Measurements from ENCODE around the gene ATP5F1B. TPM values are rescaled to one million over a fixed set of nuclear protein-coding genes. Genes with fewer than 3 reads are reported as not detected.
A peak's percentile ranks its signal among the peaks of the same experiment; 100 is the strongest.

Gene ATP5F1B
- total and polyA plus RNA-seq, 10 donors: 223 to 375 (median 331) TPM

- TF ChIP-seq POLR2AphosphoS5 (IDR thresholded peaks at IDR 0.05) (no peak), POLR2A (IDR thresholded peaks at IDR 0.05) (no peak), CTCF (IDR thresholded peaks at IDR 0.05 in 8 of 11, conservative IDR thresholded peaks at IDR 0.05 in 3 of 11) (no peak)
- intact Hi-C loops (cut with DNase I; ENCODE audit: low total_unique reads): loop anchor here (5.0 kb wide), 1 partner anchor 35 kb away; the partner anchor contains the start of gene ATP5F1B
- Histone ChIP-seq H3K4me1 (peaks cover 41 to 100% (median 86%) of the 10 kb centered on the region in 6 donors), H3K27me3 (replicated peaks in 1 of 7) (no peaks in the 10 kb centered on the region), H3K27ac (peak overlapping the region in 4 of 8 donors; percentile 45 to 100 (median 99)), H3K4me3 (no peak overlapping the region), H3K9me3 (no peaks in the 10 kb centered on the region), H3K36me3 (peaks cover 0 to 46% (median 11%) of the 10 kb centered on the region in 6 donors)
- WGBS, 5 donors: 77 to 92% (median 89%) methylated on average over 6 of the region's 6 CpGs
- DNase-seq: peak; percentile 29
Observed at GRCh38 chr12:56682323-56682722, 36.5 kb upstream of the ATP5F1B start.

DNA sequence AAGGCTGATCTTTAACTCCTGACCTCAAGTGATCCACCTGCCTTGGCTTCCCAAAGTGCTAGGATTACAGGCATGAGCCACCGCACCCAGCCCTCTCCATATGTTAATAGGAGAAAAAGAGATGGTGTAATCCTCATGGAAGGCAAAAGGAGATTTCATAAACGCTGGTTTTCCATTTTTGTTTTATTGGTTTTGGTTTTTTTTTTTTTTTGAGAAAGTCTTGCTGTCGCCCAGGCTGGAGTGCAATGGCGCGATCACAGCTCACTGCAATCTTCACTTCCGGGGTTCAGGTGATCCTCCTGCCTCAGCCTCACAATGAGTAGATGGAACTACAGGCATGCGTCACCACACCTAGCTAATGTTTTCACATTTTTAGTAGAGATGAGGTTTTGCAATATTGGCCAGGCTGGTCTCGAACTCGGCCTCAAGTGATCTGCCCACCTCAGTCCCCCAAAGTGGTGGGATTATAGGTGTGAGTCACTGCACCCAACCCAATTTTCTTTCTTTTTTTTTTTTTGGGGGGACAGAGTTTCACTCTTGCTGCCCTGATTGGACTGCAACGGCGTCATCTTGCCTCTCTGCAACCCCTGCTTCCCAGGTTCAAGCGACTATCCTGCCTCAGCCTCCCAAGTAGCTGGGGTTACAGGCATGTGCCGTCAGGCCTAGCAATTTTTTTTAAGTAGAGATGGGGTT lies 34.2 kb upstream of the ATP5F1B start:
- intact Hi-C loops (cut with DNase I; ENCODE audit: low total_unique reads): loop anchor here (5.0 kb wide), 1 partner anchor 33 kb away; the partner anchor contains the start of gene ATP5F1B
- peak; percentile 23 for DNase-seq
- H3K36me3 ChIP-seq: peaks cover 0 to 46% (median 11%) of the 10 kb centered on the region in 6 donors
- H3K27me3 ChIP-seq (replicated peaks in 1 of 7): no peaks in the 10 kb centered on the region
- no peaks in the 10 kb centered on the region for H3K9me3 ChIP-seq
- H3K4me1 ChIP-seq: peaks cover 35 to 100% (median 85%) of the 10 kb centered on the region in 6 donors
- no peak for TF ChIP-seq POLR2AphosphoS5 (IDR thresholded peaks at IDR 0.05)
- TF ChIP-seq POLR2A (IDR thresholded peaks at IDR 0.05): no peak
- TF ChIP-seq CTCF (IDR thresholded peaks at IDR 0.05 in 8 of 11, conservative IDR thresholded peaks at IDR 0.05 in 3 of 11): no peak
- WGBS, 5 donors: 81 to 91% (median 81%) methylated on average over 13 of the region's 13 CpGs
- H3K4me3 ChIP-seq: no peak overlapping the region
- peak overlapping the region in 1 of 8 donors; percentile 13 for H3K27ac ChIP-seq

DNA sequence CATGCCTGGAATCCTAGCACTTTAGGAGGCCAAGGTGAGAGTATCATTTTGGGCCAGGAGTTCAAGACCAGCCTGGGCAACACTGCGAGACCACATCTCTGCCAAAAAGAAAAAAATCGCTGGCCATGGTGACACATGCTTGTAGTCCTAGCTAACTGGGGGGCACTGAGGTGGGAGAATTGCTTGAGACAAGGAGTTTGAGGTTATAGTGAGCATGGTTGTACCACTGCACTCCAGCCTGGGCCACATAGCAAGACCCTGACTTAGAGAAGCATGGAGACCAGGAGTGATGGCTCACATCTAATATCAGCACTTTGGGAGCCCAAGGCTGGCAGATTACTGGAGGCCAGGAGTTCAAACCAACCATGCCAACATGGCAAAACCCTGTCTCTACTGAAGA lies 33.1 kb upstream of the ATP5F1B start:
- intact Hi-C loops (cut with DNase I; ENCODE audit: low total_unique reads): no loop called here
- TF ChIP-seq POLR2AphosphoS5 (IDR thresholded peaks at IDR 0.05): no peak
- no peak for TF ChIP-seq CTCF (IDR thresholded peaks at IDR 0.05 in 8 of 11, conservative IDR thresholded peaks at IDR 0.05 in 3 of 11)
- no peak for TF ChIP-seq POLR2A (IDR thresholded peaks at IDR 0.05)
- peak; percentile 16 for DNase-seq
- Histone ChIP-seq H3K9me3 (no peaks in the 10 kb centered on the region), H3K27me3 (replicated peaks in 1 of 7) (no peaks in the 10 kb centered on the region), H3K36me3 (peaks cover 0 to 52% (median 11%) of the 10 kb centered on the region in 6 donors), H3K27ac (peak overlapping the region in 2 of 8 donors; percentile 12 to 21), H3K4me1 (peaks cover 40 to 94% (median 79%) of the 10 kb centered on the region in 6 donors), H3K4me3 (no peak overlapping the region)
- WGBS, 5 donors: 83 to 91% (median 84%) methylated on average over 2 of the region's 2 CpGs

DNA sequence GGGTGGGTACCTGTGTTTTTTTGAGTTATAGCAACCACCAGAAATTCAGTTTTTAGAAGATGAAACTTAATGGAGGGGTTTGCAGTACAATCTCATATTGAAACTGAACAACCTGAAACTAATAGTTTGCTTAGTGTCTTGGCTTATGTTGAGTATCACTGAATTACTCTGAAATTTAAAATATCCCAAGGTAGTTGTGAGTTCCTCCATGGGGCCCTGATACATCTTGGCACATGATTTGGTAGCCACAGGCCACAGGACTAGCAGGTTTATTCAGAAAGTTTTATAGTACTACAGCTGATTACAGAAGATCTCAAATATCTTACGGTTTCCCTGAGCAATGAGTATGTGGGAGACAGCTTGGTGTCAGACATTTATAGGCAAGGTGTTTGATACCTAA lies 31.9 kb upstream of the ATP5F1B start:
- 62 to 83% (median 74%) methylated on average over 1 of the region's 1 CpG for WGBS, 5 donors

More for the DNA sequence above, 31.9 kb upstream of the ATP5F1B start:
- no peaks in the 10 kb centered on the region for H3K27me3 ChIP-seq (replicated peaks in 1 of 7)
- TF ChIP-seq CTCF (IDR thresholded peaks at IDR 0.05 in 8 of 11, conservative IDR thresholded peaks at IDR 0.05 in 3 of 11) (no peak), POLR2A (IDR thresholded peaks at IDR 0.05) (no peak), POLR2AphosphoS5 (IDR thresholded peaks at IDR 0.05) (no peak)
- intact Hi-C loops (cut with DNase I; ENCODE audit: low total_unique reads): no loop called here
- DNase-seq: no peak
- no peaks in the 10 kb centered on the region for H3K9me3 ChIP-seq
- H3K4me3 ChIP-seq: no peak overlapping the region
- H3K4me1 ChIP-seq: peaks cover 39 to 94% (median 77%) of the 10 kb centered on the region in 6 donors
- peaks cover 0 to 63% (median 13%) of the 10 kb centered on the region in 6 donors for H3K36me3 ChIP-seq
- peak overlapping the region in 1 of 8 donors; percentile 12 for H3K27ac ChIP-seq

Measured in spleen (tissue), 11 donors.